ENCODE measurements around the gene TMEM63A.

TMEM63A gene

DNA sequence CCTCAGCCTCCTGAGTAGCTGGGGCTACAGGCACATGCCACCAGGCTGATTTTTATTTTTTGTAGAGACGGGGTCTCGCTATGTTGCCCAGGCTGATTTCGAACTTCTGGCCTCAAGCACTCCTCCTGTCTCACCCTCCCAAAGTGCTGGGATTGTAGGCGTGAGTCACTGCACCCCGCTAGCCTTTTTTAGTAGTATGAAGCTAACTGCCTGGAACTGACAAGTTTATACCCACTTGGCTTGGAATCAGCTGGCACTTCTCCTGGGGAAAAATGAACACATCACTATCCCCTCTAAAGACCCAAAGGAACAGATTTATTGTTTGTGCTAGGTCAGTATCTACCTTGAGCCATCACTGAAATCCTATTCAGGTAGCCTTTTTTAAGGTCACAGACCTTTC lies 19.0 kb downstream of the TMEM63A start:
- Histone ChIP-seq H3K36me3 (ENCODE audit: control insufficient read depth, insufficient read depth, low read length) (peaks cover 31% of the 10 kb centered on the region), H3K27me3 (replicated peaks; ENCODE audit: control insufficient read depth, insufficient read depth, low read length) (no peaks in the 10 kb centered on the region), H3K4me3 (replicated peaks; ENCODE audit: low read depth, low read length) (no peak overlapping the region)
- no peak for DNase-seq (ENCODE audit: extremely low read depth, insufficient read length)
- TF ChIP-seq, protein P1, sequence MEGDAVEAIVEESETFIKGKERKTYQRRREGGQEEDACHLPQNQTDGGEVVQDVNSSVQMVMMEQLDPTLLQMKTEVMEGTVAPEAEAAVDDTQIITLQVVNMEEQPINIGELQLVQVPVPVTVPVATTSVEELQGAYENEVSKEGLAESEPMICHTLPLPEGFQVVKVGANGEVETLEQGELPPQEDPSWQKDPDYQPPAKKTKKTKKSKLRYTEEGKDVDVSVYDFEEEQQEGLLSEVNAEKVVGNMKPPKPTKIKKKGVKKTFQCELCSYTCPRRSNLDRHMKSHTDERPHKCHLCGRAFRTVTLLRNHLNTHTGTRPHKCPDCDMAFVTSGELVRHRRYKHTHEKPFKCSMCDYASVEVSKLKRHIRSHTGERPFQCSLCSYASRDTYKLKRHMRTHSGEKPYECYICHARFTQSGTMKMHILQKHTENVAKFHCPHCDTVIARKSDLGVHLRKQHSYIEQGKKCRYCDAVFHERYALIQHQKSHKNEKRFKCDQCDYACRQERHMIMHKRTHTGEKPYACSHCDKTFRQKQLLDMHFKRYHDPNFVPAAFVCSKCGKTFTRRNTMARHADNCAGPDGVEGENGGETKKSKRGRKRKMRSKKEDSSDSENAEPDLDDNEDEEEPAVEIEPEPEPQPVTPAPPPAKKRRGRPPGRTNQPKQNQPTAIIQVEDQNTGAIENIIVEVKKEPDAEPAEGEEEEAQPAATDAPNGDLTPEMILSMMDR (IDR thresholded peaks at IDR 0.05; ENCODE audit: insufficient read depth, low read length, poor library complexity, severe bottlenecking), result no peak

DNA sequence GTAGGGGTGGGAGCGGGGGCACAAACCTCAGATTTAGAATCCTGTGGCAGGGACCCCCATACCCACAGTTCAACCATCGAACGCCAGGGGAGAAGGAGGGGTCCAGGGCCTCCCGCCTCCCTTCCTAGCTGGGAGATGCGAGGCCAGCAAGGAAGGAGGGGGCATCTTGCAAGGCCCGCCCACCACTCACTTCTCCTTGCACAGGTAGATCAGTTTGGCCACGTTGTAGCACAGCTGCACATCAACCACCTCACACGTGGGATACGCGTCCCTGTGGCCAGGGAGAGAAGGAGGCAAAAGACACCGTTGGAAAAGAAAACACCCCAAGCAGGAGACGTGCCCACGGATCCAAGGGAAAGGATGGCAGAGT lies 19.6 kb downstream of the TMEM63A start:
- Histone ChIP-seq H3K4me3 (replicated peaks; ENCODE audit: low read depth, low read length) (no peak overlapping the region), H3K36me3 (ENCODE audit: control insufficient read depth, insufficient read depth, low read length) (peaks cover 27% of the 10 kb centered on the region), H3K27me3 (replicated peaks; ENCODE audit: control insufficient read depth, insufficient read depth, low read length) (no peaks in the 10 kb centered on the region)
- DNase-seq (ENCODE audit: extremely low read depth, insufficient read length), result no peak
- TF ChIP-seq, protein P1 (IDR thresholded peaks at IDR 0.05; ENCODE audit: insufficient read depth, low read length, poor library complexity, severe bottlenecking), result no peak

DNA sequence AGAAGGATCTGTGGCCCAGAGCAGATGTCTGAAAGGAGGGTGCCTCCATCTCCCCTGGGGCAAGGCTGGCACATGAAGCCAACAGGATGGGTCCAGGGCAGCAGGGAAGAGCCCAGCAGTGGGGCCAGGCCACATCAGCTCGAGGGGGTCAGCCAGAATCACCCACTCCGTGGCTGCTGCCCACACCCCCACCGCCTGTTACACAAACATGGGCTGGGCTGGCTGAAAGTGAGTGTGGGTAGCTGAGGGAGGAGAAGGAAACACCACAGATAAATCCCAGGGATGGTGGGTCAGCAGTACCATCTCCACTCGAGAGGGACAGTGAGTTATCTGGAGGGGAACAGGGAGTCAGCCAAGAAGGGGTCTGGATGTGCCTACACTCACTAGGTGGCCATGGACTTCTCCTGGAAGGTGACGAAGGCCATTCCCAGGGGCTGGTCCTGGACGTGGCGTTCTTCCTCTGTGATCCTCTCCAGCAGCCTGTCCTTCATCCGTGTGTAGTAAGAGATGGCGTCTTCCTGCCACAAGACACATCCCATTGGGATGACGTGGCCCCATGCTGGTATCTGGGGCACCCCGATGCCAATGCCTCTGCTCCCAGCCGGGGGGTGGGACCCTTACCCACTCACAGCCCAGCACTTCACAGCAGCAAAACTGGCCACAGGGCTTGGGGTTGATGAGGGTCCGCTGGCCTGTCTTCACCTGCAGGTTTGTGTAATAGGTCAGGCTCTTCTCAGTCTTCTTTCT lies 20.2 kb downstream of the TMEM63A start:
- Histone ChIP-seq H3K4me3 (replicated peaks; ENCODE audit: low read depth, low read length) (no peak overlapping the region), H3K27me3 (replicated peaks; ENCODE audit: control insufficient read depth, insufficient read depth, low read length) (no peaks in the 10 kb centered on the region), H3K36me3 (ENCODE audit: control insufficient read depth, insufficient read depth, low read length) (peaks cover 27% of the 10 kb centered on the region)
- DNase-seq (ENCODE audit: extremely low read depth, insufficient read length), result no peak
- TF ChIP-seq, protein P1 (IDR thresholded peaks at IDR 0.05; ENCODE audit: insufficient read depth, low read length, poor library complexity, severe bottlenecking), result no peak

DNA sequence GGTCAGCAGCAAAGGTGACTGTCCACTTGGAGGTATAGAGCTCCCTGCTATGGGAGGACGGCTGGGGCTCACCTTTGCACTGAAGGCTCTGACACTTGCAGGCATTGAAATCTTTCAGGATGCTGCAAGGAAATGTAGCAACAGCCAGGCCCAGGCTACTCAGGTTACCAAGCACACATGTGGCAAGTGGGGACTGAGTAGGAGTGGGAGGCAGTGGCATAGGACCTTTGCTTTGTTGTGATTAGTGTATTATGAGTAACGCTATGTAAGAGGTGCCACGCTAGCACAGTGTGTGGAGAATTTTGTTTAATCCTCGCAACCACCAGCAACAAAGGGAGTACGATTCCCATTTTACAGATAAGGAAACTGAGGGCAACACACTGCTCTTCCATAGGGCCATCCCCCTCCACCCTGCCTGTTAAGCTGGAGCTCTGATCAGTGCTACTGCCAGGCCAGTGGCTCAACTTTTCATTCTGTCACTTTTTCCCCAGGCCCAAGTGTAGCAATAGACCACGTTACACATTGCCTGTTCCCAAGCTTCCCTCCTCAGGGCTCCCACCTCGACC lies 21.2 kb downstream of the TMEM63A start:
- DNase-seq (ENCODE audit: extremely low read depth, insufficient read length), result no peak
- no peaks in the 10 kb centered on the region for H3K27me3 ChIP-seq (replicated peaks; ENCODE audit: control insufficient read depth, insufficient read depth, low read length)
- TF ChIP-seq, protein P1 (IDR thresholded peaks at IDR 0.05; ENCODE audit: insufficient read depth, low read length, poor library complexity, severe bottlenecking), result no peak
- H3K4me3 ChIP-seq (replicated peaks; ENCODE audit: low read depth, low read length), result no peak overlapping the region
- peaks cover 26% of the 10 kb centered on the region for H3K36me3 ChIP-seq (ENCODE audit: control insufficient read depth, insufficient read depth, low read length)

DNA sequence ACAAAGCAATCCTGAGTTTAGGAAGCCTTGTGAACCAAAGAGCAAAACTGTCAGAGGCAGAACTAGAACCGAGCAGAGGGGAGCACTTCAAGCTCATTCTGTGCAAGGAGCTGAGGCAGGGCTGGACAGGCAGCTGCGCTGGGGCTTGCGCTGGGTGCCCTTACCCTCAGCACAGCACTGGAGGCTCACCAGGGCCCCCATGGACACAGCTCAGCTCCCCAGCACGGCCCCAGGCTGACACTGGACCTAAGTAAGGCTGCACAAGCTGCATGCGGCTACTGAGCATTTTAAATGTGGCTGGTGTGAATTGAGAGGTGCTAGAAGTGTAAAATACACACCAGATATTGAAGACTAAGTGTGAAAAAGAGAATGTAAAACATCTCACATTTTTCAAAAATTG lies 22.1 kb downstream of the TMEM63A start:
- TF ChIP-seq, protein P1 (IDR thresholded peaks at IDR 0.05; ENCODE audit: insufficient read depth, low read length, poor library complexity, severe bottlenecking), result no peak
- no peak for DNase-seq (ENCODE audit: extremely low read depth, insufficient read length)
- no peaks in the 10 kb centered on the region for H3K27me3 ChIP-seq (replicated peaks; ENCODE audit: control insufficient read depth, insufficient read depth, low read length)
- H3K36me3 ChIP-seq (ENCODE audit: control insufficient read depth, insufficient read depth, low read length), result peaks cover 19% of the 10 kb centered on the region
- no peak overlapping the region for H3K4me3 ChIP-seq (replicated peaks; ENCODE audit: low read depth, low read length)

Data from GM06990 (cell line).